ENCODE data around the gene ATF2.

DNA sequence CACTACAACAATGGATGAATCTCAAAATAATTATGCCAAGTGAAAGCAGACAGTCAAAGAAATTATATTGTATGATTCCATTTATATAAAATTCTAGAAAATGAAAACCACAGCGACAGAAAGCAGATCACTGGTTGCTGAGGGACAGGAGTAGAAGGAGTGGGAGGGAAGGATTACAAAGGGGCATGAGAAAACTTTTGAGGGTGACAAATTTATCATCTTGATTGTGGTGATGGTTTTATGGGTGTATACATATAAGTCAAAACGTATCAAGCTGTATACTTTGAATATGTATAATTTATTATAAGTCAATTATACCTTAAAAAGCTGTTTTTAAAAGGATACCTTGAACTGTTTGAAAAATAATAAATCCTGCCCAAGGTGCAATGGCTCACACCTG is 27.7 kb downstream of the ATF2 start:
- TF ChIP-seq, protein P1, sequence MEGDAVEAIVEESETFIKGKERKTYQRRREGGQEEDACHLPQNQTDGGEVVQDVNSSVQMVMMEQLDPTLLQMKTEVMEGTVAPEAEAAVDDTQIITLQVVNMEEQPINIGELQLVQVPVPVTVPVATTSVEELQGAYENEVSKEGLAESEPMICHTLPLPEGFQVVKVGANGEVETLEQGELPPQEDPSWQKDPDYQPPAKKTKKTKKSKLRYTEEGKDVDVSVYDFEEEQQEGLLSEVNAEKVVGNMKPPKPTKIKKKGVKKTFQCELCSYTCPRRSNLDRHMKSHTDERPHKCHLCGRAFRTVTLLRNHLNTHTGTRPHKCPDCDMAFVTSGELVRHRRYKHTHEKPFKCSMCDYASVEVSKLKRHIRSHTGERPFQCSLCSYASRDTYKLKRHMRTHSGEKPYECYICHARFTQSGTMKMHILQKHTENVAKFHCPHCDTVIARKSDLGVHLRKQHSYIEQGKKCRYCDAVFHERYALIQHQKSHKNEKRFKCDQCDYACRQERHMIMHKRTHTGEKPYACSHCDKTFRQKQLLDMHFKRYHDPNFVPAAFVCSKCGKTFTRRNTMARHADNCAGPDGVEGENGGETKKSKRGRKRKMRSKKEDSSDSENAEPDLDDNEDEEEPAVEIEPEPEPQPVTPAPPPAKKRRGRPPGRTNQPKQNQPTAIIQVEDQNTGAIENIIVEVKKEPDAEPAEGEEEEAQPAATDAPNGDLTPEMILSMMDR (IDR thresholded peaks at IDR 0.05): no peak
- TF ChIP-seq EP300 (IDR thresholded peaks at IDR 0.05): no peak

Measured in upper lobe of left lung (tissue), 4 donors.